IMR-90 (cell line): ENCODE data around the gene KAZN. TPM values are rescaled to one million over a fixed set of nuclear protein-coding genes. Genes with fewer than 3 reads are reported as not detected.

Source experiments
- ATAC-seq: fragments of 200-7000 bp; cut with Tn5 transposase; 2 replicates; pipeline ENCODE4 v1.9.1; 2020; ENCODE audit warnings: low read depth, mild to moderate bottlenecking, moderate library complexity
- BruUV-seq: library from RNA; stranded (reverse); fragments of 400-500 nt; replicated peaks from 2 replicates; lab custom pipeline; 2021; lab: Mats Ljungman, UMichigan
- CTCF ChIA-PET: fragments of 300-600 bp; formaldehyde crosslinking; extraction: SDS; loops from one replicate; lab custom pipeline; 2021; ENCODE audit warnings: antibody characterized with exemption; lab: Yijun Ruan, JAX
- POLR2A ChIA-PET: fragments of 300-600 bp; sonication (Branson Sonifier 250); formaldehyde crosslinking; loops from one replicate; lab custom pipeline; 2022; ENCODE audit warnings: antibody characterized with exemption; ENCODE audit not compliant: unreplicated experiment; lab: Charles Lee
- DNase-seq: peaks from one replicate; pipeline ENCODE4 v3.0.0; 2013
- H2AFZ ChIP-seq: replicated peaks from 2 replicates; pipeline ENCODE3; 2013; ENCODE audit warnings: low read length, mild to moderate bottlenecking; ENCODE audit not compliant: poor library complexity
- H2AK5ac ChIP-seq: 2 replicates; pipeline ENCODE4 v1.6.1; 2013; ENCODE audit warnings: low read depth, low read length, inconsistent platforms
- H2AK9ac ChIP-seq: replicated peaks from 2 replicates; pipeline ENCODE3; 2013; ENCODE audit warnings: mild to moderate bottlenecking, low read depth, low read length, moderate library complexity; ENCODE audit not compliant: poor library complexity
- H2BK120ac ChIP-seq: 2 replicates; pipeline ENCODE4 v1.6.1; 2013; ENCODE audit warnings: low read depth, low read length, inconsistent platforms
- H2BK15ac ChIP-seq: 3 replicates; pipeline ENCODE4 v1.6.1; 2013; ENCODE audit warnings: low read depth, low read length, inconsistent platforms
- H2BK20ac ChIP-seq: 2 replicates; pipeline ENCODE4 v1.6.1; 2013; ENCODE audit warnings: low read depth, mild to moderate bottlenecking, inconsistent platforms, low read length, moderate library complexity
- H2BK5ac ChIP-seq: 2 replicates; pipeline ENCODE4 v1.6.1; 2013; ENCODE audit warnings: mild to moderate bottlenecking, low read depth, low read length, inconsistent platforms; ENCODE audit not compliant: poor library complexity, severe bottlenecking
- H3K14ac ChIP-seq: replicated peaks from 2 replicates; pipeline ENCODE4 v1.6.1; 2013; ENCODE audit warnings: low read depth, low read length, inconsistent platforms
- H3K18ac ChIP-seq: 2 replicates; pipeline ENCODE4 v1.6.1; 2013; ENCODE audit warnings: low read depth, low read length, control low read depth
- H3K23ac ChIP-seq: 2 replicates; pipeline ENCODE4 v1.6.1; 2013; ENCODE audit warnings: low read depth, low read length, inconsistent platforms
- H3K27ac ChIP-seq: 2 replicates; pipeline ENCODE4 v1.5.1; 2013; ENCODE audit warnings: mild to moderate bottlenecking, control low read depth, low read length; ENCODE audit not compliant: insufficient read depth
- H3K27me3 ChIP-seq: 2 replicates; pipeline ENCODE4 v1.6.1; 2013; ENCODE audit warnings: low read length; ENCODE audit not compliant: control insufficient read depth, insufficient read depth
- H3K36me3 ChIP-seq: 2 replicates; pipeline ENCODE4 v1.6.1; 2013; ENCODE audit warnings: low read length, mixed read lengths; ENCODE audit not compliant: control insufficient read depth, insufficient read depth
- H3K4ac ChIP-seq: 2 replicates; pipeline ENCODE4 v1.6.1; 2013; ENCODE audit warnings: low read depth, low read length, inconsistent platforms
- H3K4me1 ChIP-seq: 2 replicates; pipeline ENCODE4 v1.6.1; 2013; ENCODE audit warnings: low read length, mixed read lengths; ENCODE audit not compliant: control insufficient read depth, insufficient read depth
- H3K4me2 ChIP-seq: 2 replicates; pipeline ENCODE4 v1.6.1; 2013; ENCODE audit warnings: low read depth, mild to moderate bottlenecking, control low read depth, low read length, moderate library complexity
- H3K4me3 ChIP-seq: 2 replicates; pipeline ENCODE4 v1.5.1; 2013; ENCODE audit warnings: low read depth, mild to moderate bottlenecking, control low read depth, low read length, moderate library complexity; ENCODE audit not compliant: insufficient read depth
- H3K56ac ChIP-seq: 2 replicates; pipeline ENCODE4 v1.6.1; 2013; ENCODE audit warnings: low read length, inconsistent platforms; ENCODE audit not compliant: insufficient read depth; ENCODE audit errors: extremely low read depth
- H3K79me1 ChIP-seq, 2 experiments: 2 replicates each; pipeline ENCODE4 v1.6.1; 2013; ENCODE audit warnings: low read length in 2 of 2, inconsistent platforms in 1 of 2, low read depth in 1 of 2
- H3K9ac ChIP-seq: 2 replicates; pipeline ENCODE4 v1.6.1; 2013; ENCODE audit warnings: low read depth, low read length, control low read depth
- H3K9me1 ChIP-seq: 2 replicates; pipeline ENCODE4 v1.6.1; 2013; ENCODE audit warnings: low read length, inconsistent platforms; ENCODE audit not compliant: insufficient read depth
- H3K9me3 ChIP-seq: 2 replicates; pipeline ENCODE4 v1.6.1; 2013; ENCODE audit warnings: low read length; ENCODE audit not compliant: control insufficient read depth, insufficient read depth
- H4K20me1 ChIP-seq: 2 replicates; pipeline ENCODE4 v1.6.1; 2013; ENCODE audit warnings: low read length, inconsistent platforms; ENCODE audit not compliant: insufficient read depth
- H4K5ac ChIP-seq: 2 replicates; pipeline ENCODE4 v1.6.1; 2013; ENCODE audit warnings: mild to moderate bottlenecking, low read depth, low read length, control low read depth
- H4K8ac ChIP-seq, 2 experiments: 2 replicates each; pipeline ENCODE4 v1.6.1; 2013; ENCODE audit warnings: low read depth in 2 of 2, low read length in 2 of 2, control low read depth in 1 of 2, inconsistent platforms in 1 of 2
- H4K91ac ChIP-seq: 2 replicates; pipeline ENCODE4 v1.6.1; 2013; ENCODE audit warnings: low read depth, low read length, inconsistent platforms; ENCODE audit not compliant: insufficient read depth
- BHLHE40 ChIP-seq: fragments of 150-350 bp; IDR thresholded peaks from 2 replicates; pipeline ENCODE4 v1.6.1; 2016; ENCODE audit warnings: mild to moderate bottlenecking, low read depth, low read length
- CEBPB ChIP-seq: IDR thresholded peaks from 2 replicates; pipeline ENCODE4 v1.6.1; 2012; ENCODE audit warnings: low read depth, low read length, improper control_type of control experiment
- CHD1 ChIP-seq: IDR thresholded peaks from 2 replicates; pipeline ENCODE4 v1.6.1; 2012; ENCODE audit warnings: low read depth, low read length, improper control_type of control experiment
- MAFK ChIP-seq: IDR thresholded peaks from 2 replicates; pipeline ENCODE4 v1.6.1; 2012; ENCODE audit warnings: low read depth, low read length, improper control_type of control experiment
- MAZ ChIP-seq: IDR thresholded peaks from 2 replicates; pipeline ENCODE4 v1.6.1; 2012; ENCODE audit warnings: low read depth, mild to moderate bottlenecking, low read length, improper control_type of control experiment, moderate library complexity, borderline replicate concordance
- MXI1 ChIP-seq: IDR thresholded peaks from 2 replicates; pipeline ENCODE4 v1.6.1; 2012; ENCODE audit warnings: low read depth, mild to moderate bottlenecking, low read length, moderate library complexity, borderline replicate concordance
- POLR2A ChIP-seq: IDR thresholded peaks from 2 replicates; pipeline ENCODE4 v1.6.1; 2012; ENCODE audit warnings: mild to moderate bottlenecking, low read depth, low read length
- RAD21 ChIP-seq: IDR thresholded peaks from 2 replicates; pipeline ENCODE4 v1.6.1; 2012; ENCODE audit warnings: low read length, improper control_type of control experiment
- RCOR1 ChIP-seq: IDR thresholded peaks from 2 replicates; pipeline ENCODE4 v1.6.1; 2012; ENCODE audit warnings: mild to moderate bottlenecking, low read length, improper control_type of control experiment; ENCODE audit not compliant: insufficient replicate concordance
- RFX5 ChIP-seq: IDR thresholded peaks from 2 replicates; pipeline ENCODE4 v1.8.0; 2012; ENCODE audit warnings: low read depth, mild to moderate bottlenecking, low read length, moderate library complexity
- SMC3 ChIP-seq: fragments of 150-350 bp; IDR thresholded peaks from 2 replicates; pipeline ENCODE4 v1.6.1; 2016; ENCODE audit warnings: low read depth, mild to moderate bottlenecking, antibody characterized with exemption, low read length, moderate library complexity
- WGBS, 2 experiments: methylation state at CpG; one replicate each; pipeline versions ENCODE4 v1.1.5 to v1.1.7; 2013; ENCODE audit warnings: missing lambda C conversion rate in 2 of 2; ENCODE audit not compliant: insufficient read length in 1 of 2; ENCODE audit errors: extremely low coverage in 2 of 2; 5-methylcytosine and 5-hydroxymethylcytosine counted together
- dilution Hi-C: fragments of 300-500 bp; cut with HindIII; formaldehyde crosslinking; loops from one replicate; pipeline ENCODE4 v1.14.3; 2018; ENCODE audit warnings: low sequenced_read_pairs; ENCODE audit not compliant: unreplicated experiment
- in situ Hi-C: fragments of 300-500 bp; cut with MboI; formaldehyde crosslinking; loops from 3 replicates; pipeline ENCODE4 v1.14.3; 2019; ENCODE audit warnings: low sequenced_read_pairs, inconsistent platforms, mixed read lengths
- intact Hi-C: fragments of 100-400 bp; cut with micrococcal nuclease; formaldehyde crosslinking; loops from 2 replicates; pipeline ENCODE4 v1.10.0; 2022
- polyA plus RNA-seq, 3 experiments: library from polyadenylated mRNA; depleted of rRNA; stranded (reverse); fragments of >200 nt; gene quantifications; 2 replicates each; pipeline ENCODE4 v1.2.3, GENCODE V29; 2012; ENCODE audit warnings: low replicate concordance in 1 of 3
- total RNA-seq: library from RNA; depleted of rRNA; stranded (reverse); fragments of >200 nt; gene quantifications from 2 replicates; pipeline ENCODE4 v1.2.3, GENCODE V29; 2012
- TF ChIP-seq, protein P1 (sequence below): conservative IDR thresholded peaks from 2 replicates; pipeline ENCODE4 v1.5.1; 2012; ENCODE audit warnings: mild to moderate bottlenecking, low read depth, low read length, improper control_type of control experiment
- TF ChIP-seq, protein P2 (sequence below): fragments of 150-350 bp; IDR thresholded peaks from 2 replicates; pipeline ENCODE4 v1.6.1; 2017; ENCODE audit warnings: mild to moderate bottlenecking, antibody characterized with exemption, low read length, low read depth
- TF ChIP-seq, protein P3 (sequence below): fragments of 150-350 bp; IDR thresholded peaks from 2 replicates; pipeline ENCODE4 v1.6.1; 2016; ENCODE audit warnings: low read depth, mild to moderate bottlenecking, low read length, moderate library complexity, borderline replicate concordance

KAZN gene
- total and polyA plus RNA-seq, 2 of the 4 experiments (the other 2 are of a cell fraction), result 5.2 to 10.5 TPM

DNA sequence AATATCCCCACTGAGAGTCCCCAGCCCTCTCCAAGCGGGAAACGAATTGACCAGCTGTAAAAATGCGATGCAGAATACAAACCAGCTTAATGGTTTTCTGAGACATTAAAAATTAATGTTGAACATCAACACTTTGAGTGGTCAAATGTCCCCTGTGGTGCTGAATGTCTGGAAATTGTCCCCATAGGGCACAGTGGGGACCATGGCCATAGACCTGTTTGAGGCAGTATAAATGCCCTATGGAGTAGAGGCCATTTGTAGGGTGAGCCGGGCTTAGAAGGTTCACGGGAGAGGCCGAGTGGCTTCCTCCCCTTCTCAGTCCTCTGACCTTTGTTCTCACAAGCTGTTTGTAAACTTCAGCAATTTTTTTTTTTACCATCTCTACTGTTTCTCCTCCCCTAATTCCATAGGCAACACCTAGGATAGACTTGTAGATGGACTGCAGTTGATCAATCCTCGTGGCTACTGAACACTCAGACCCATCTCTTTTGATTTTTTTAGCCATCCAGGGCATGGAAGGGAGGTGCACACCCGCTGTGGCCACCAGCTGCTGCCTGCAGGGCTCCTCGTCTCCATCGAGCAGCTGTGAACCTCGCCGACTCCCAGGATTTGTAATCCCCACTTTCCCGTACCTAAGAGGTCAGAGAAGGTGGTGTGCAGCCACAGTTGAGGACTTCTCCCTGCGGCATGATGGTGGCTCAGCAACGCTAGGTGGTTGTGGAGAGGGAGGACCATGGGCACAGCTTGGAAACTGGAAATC, 41.0 kb downstream of the KAZN start:
- TF ChIP-seq, protein P1, sequence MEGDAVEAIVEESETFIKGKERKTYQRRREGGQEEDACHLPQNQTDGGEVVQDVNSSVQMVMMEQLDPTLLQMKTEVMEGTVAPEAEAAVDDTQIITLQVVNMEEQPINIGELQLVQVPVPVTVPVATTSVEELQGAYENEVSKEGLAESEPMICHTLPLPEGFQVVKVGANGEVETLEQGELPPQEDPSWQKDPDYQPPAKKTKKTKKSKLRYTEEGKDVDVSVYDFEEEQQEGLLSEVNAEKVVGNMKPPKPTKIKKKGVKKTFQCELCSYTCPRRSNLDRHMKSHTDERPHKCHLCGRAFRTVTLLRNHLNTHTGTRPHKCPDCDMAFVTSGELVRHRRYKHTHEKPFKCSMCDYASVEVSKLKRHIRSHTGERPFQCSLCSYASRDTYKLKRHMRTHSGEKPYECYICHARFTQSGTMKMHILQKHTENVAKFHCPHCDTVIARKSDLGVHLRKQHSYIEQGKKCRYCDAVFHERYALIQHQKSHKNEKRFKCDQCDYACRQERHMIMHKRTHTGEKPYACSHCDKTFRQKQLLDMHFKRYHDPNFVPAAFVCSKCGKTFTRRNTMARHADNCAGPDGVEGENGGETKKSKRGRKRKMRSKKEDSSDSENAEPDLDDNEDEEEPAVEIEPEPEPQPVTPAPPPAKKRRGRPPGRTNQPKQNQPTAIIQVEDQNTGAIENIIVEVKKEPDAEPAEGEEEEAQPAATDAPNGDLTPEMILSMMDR, result no peak
- TF ChIP-seq, protein P2, sequence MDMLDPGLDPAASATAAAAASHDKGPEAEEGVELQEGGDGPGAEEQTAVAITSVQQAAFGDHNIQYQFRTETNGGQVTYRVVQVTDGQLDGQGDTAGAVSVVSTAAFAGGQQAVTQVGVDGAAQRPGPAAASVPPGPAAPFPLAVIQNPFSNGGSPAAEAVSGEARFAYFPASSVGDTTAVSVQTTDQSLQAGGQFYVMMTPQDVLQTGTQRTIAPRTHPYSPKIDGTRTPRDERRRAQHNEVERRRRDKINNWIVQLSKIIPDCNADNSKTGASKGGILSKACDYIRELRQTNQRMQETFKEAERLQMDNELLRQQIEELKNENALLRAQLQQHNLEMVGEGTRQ, result no peak
- TF ChIP-seq MAZ (no peak), MAFK (no peak), RAD21 (no peak), BHLHE40 (no peak), CEBPB (no peak), RFX5 (no peak), CHD1 (no peak), MXI1 (no peak), SMC3 (no peak), POLR2A (no peak), RCOR1 (no peak)
- TF ChIP-seq, protein P3, sequence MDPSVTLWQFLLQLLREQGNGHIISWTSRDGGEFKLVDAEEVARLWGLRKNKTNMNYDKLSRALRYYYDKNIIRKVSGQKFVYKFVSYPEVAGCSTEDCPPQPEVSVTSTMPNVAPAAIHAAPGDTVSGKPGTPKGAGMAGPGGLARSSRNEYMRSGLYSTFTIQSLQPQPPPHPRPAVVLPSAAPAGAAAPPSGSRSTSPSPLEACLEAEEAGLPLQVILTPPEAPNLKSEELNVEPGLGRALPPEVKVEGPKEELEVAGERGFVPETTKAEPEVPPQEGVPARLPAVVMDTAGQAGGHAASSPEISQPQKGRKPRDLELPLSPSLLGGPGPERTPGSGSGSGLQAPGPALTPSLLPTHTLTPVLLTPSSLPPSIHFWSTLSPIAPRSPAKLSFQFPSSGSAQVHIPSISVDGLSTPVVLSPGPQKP, result no peak
- in situ Hi-C loops (no loop called here), intact Hi-C loops (no loop called here), dilution Hi-C loops (no loop called here)
- H3K4me2 ChIP-seq, result no peak overlapping the region
- no peak overlapping the region for H3K4ac ChIP-seq
- H3K27ac ChIP-seq, result no peak overlapping the region
- no peak overlapping the region for H3K9ac ChIP-seq
- CTCF ChIA-PET, result no interaction called here
- no peak overlapping the region for H3K14ac ChIP-seq
- no peak overlapping the region for H2AFZ ChIP-seq
- BruUV-seq, result no TSS peak
- ATAC-seq, result no peak
- no peak overlapping the region for H4K91ac ChIP-seq
- no peaks in the 10 kb centered on the region for H3K27me3 ChIP-seq
- H3K4me3 ChIP-seq, result no peak overlapping the region
- H3K9me3 ChIP-seq, result no peaks in the 10 kb centered on the region; the same call in 1 of the 2 replicates
- WGBS, 2 experiments, result 82% methylated on average over 5 of the region's 15 CpGs; no CpG with 5 or more reads in 1 of the 2 experiments
- no peak overlapping the region for H3K18ac ChIP-seq
- H3K9me1 ChIP-seq, result no peaks in the 10 kb centered on the region
- H3K4me1 ChIP-seq, result no peaks in the 10 kb centered on the region
- H2BK5ac ChIP-seq, result no peak overlapping the region
- no peak overlapping the region for H2BK120ac ChIP-seq
- no peak overlapping the region for H2BK20ac ChIP-seq
- no peaks in the 10 kb centered on the region for H4K20me1 ChIP-seq
- no peak overlapping the region for H2AK9ac ChIP-seq
- no peak overlapping the region for H4K8ac ChIP-seq
- no peak overlapping the region for H4K5ac ChIP-seq
- H3K23ac ChIP-seq, result no peak overlapping the region
- H3K56ac ChIP-seq, result no peak overlapping the region
- H2BK15ac ChIP-seq, result no peak overlapping the region
- POLR2A ChIA-PET, result no interaction called here
- no peaks in the 10 kb centered on the region for H3K36me3 ChIP-seq
- H3K79me1 ChIP-seq, result no peaks in the 10 kb centered on the region
- H2AK5ac ChIP-seq, result no peak overlapping the region
- no peak for DNase-seq
